Stimulated activated CD8-positive, alpha-beta memory T cell treated with anti-CD3 and anti-CD28 coated beads, Interleukin-15, amount 100 ng/mL, for 1 hour (primary cell): Measurements from ENCODE around the gene UBE2I.

Experiments
- DNase-seq: peaks from one replicate; pipeline ENCODE4 v3.0.0-alpha.2; 2020; ENCODE audit warnings: low read depth

The UBE2I gene

DNA sequence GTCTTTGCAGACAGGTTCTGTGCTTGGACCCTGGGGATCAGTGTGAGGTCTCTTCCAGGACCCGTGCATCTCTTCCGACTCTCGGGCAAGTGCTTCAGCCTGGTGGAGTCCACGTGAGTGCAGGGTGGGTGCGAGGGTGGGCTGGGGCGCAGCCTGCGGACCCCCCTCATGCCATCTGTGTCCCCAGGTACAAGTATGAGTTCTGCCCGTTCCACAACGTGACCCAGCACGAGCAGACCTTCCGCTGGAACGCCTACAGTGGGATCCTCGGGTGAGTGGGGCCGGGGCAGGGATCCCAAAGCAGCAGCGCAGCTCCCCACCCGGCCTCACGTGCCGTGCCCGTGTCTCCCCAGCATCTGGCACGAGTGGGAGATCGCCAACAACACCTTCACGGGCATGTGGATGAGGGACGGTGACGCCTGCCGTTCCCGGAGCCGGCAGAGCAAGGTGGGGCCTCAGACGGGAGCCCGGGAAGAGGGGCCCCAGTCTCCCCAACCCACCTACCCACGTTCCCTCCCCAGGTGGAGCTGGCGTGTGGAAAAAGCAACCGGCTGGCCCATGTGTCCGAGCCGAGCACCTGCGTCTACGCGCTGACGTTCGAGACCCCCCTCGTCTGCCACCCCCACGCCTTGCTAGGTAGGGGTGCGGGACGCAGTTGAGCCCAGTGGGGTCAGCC is 52.4 kb downstream of the UBE2I start:
- no peak for DNase-seq

DNA sequence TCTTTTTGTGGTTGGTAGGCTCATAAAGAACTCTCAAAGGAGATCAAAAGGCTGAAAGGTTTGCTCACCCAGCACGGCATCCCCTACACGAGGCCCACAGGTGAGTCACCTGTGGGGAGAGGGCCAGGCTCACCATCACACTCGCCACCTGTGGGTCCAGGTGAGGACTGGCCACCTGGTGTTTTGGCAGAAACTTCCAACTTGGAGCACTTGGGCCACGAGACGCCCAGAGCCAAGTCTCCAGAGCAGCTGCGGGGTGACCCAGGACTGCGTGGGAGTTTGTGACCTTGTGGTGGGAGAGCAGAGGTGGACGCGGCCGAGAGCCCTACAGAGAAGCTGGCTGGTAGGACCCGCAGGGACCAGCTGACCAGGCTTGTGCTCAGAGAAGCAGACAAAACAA is 53.4 kb downstream of the UBE2I start:
- no peak for DNase-seq

GRCh38 chr16:1363501-1364041 is 54.1 kb downstream of the UBE2I start:
- peak; percentile 40 for DNase-seq

DNA sequence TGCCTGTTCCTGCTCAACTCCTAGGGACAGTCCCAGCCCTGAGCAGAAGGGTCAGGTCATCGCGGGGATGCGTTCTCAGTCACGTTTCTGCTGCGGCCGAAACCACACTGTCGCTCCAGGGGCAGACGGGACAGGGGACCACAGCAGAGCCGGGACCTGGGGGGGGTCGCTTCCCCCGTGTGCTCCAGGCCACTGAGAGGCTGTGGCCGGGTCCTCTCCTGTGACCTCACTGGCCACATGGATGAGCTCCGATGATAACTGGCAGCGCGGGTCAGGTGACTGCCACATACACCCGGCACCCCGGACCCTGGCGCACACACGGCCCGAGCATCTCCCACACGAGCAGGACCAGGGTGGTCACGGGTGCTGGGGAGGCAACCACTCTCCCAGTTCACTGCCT is 55.1 kb downstream of the UBE2I start:
- no peak for DNase-seq

DNA sequence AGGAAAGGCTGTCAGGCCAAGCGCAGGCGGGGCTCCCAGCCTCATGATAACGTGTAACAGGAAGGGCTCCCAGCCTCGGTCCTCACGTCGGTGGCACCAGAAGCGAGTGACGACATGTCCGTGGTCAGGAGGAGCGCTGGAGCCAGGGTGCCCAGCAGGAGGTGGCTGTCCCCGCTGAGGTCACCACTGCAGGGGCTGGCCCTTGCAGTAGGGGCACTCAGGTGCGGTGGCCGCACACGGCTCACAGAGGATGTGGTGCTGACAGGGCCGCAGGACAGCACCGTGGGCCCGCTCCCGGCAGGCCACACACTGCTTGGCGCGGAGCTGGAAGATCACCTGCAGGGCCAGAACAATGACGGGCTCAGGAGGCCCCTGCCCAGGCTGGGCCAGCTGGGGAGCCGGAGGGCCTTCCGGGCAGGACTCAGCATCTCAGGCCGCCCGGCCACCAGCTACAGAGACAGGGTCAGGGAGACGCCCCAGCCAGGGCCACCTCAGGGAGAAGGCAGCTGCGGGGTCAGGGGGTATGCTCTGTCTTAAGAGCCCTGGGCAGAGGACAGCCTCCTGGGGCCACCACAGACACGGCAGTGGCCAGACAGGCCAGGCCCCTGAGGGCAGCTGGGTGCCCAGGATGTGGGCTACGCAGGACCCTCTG is 56.8 kb downstream of the UBE2I start:
- no peak for DNase-seq

DNA sequence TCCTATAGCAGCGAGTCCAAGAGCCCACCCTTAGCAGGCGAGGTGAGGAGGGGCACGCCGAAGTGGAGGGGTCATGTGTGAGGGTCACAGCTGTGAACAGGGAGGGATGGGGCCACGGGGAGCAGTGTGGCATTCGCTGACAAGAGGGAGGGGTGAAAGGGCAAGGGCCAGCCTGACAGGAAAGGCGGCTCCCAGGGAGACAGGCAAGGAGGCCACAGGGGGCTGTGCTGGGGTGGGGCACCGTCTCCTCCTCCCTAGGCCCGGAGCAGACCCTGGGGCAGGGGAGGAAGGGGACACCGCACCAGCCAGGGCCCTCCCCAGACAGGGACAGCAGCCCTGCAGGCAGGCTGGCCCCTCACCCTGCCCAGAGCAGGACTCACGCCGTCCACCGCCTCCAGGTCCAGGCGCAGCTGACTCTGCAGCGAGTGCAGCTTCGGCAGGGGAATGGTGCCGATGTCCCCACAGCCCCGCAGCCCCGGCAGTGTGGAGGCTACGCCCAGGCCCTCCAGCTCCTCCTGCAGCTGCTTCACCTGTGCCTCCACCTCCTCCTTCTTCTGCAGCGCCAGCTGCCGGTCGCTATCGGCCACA is 57.4 kb downstream of the UBE2I start:
- DNase-seq = no peak

DNA sequence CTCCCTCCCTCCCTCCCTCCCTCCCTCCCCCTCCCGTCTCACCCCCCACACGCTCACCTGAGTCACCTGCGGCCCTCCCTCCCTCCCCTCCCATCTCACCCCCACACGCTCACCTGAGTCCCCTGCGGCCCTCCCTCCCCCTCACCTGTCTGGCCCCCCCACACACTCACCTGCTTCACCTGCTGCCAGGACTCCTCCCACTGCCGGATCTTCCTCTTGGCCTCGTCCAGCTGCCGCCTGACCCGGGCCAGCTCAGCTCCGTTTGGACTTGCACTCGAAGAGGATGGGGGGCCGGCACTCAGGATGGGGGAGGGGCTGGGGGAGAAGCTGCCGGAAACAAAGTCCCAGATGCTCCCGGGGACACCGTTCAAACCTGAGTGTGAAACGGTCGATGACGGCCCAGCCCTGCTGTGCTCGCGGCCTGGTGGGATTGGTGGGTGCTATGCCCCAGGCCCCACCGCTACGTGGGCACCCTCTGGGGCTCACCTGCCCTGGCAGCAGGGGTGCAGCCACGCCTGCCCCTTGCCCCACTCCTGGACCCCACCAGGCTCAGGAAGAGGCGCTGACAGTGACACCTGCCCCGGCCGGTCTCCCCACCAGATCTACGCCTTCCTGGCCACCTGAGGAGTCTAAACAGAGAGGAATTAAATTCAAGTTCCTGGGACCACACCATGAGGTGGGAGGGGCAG is 58.2 kb downstream of the UBE2I start:
- no peak for DNase-seq

DNA sequence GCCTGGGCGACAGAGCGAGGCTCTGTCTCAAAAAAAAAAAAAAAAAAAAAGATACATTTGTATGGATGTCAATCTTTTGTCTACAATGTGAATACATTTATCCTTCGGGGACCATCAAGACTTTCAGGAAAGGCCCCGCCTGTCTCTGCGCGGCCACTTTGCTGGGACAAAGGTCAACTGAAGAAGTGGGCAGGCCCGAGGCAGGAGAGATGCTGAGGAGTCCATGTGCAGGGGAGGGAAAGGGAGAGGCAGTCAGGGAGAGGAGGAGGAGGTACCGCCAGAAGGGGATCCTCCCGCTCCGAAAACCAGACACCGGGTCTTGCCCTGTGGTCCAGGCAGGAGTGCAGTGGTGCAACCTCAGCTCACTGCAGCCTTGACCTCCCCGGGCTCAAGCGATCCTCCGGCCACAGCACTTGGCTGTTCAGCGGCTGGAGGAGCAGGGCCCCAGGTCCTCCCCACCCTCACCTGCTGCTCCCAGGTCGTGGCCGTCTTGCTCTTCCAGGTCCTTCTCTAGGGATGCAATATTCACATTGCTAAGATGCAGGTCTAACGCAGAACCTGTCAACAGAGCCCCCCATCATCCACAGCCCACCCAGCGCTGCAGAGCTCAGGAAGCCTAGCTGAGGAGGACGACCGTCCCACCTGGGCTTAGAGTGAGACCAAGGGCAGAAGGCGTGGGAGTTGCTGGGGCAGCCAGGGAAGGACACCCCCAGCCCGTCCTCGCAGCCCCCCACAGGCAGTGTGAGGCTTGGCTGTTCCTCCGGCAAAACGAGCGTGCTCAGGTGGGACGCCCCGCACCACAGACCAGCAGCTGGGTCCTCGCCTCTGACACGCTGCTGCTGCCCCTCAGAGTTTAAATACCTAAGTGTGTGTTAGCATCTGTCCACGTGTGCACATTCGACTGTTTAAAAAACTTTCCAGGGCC is 61.9 kb downstream of the UBE2I start:
- DNase-seq = no peak

GRCh38 chr16:1372292-1372950 is 63.0 kb downstream of the UBE2I start:
- DNase-seq = no peak

DNA sequence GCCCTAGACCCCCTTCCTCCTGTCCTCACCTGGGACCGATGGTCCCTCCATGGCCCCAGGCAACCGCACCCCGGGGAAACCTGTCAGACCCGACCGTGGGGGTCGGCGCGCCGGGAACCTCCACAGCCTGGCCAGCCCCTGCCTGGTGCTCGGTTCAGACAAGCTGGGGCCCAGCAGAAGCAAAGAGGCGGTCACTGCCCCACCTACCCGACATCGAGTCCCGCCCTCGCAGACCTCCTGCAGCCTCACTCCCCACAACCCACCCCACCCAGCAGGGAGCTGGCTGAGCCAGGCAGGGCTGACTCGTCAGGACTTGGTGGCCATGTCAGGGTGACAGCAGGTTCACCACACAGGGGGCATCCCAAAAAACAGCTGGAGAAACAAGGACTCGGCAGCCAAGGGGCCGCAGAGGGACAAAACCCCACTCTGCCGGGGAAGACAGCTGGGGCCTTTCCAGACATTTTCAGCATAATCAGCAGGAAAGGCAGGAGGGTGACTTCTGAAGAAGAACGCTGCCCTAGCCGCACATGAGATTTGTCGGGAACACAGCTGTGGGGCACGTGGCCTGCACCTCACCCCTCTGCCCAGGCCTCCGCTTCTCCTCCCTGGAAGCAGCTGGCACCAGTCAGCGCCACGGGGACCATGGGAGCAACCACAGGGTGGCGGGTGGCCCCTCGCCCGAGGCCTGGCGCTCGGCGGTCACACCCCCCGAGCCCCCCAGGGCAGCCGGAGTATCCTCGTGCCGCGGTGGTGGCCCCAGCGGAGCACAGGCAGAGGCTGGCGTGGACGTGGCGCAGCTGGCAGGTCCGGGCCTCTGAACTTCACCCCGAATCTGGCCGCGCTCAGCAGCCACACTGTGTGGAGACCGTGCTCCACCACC is 65.2 kb downstream of the UBE2I start:
- no peak for DNase-seq

DNA sequence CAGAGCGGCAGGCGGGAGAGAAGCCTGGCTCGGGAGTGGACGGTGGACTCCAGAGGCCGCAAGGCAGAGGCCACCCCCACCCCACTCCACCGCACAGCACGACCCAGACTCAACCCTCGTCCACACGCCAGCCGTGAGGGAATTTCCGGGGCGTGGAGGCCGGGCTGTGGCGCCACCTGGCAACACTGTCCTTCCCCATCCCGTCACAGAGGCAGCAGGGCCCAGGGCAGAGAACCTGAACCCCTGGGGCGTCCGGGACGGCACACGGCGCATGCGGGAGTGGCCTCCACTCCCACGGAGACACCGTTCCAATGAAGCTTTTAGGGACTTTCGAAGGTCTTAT is 65.8 kb downstream of the UBE2I start:
- DNase-seq = no peak

- DNase-seq = no peak
Observed at GRCh38 chr16:1375741-1376410, 66.4 kb downstream of the UBE2I start.
